Mammary epithelial cell (primary cell): ENCODE data around the gene DNER.

Experiments used
- CTCF ChIP-seq, 2 donors: IDR thresholded peaks in 1 of 2; conservative IDR thresholded peaks in 1 of 2; 2 replicates each; pipeline ENCODE4 v1.5.1; 2011 to 2012; ENCODE audit warnings: inconsistent platforms in 2 of 2, low read length in 2 of 2, mild to moderate bottlenecking in 2 of 2, control low read depth in 1 of 2, low read depth in 1 of 2; ENCODE audit not compliant: insufficient read depth in 1 of 2; ENCODE audit errors: extremely low read depth in 1 of 2
- EZH2 ChIP-seq: IDR thresholded peaks from 2 replicates; pipeline ENCODE4 v1.6.1; 2012; ENCODE audit warnings: low read length, inconsistent platforms, borderline replicate concordance

- TF ChIP-seq EZH2 (no peak), CTCF (conservative IDR thresholded peaks at IDR 0.05 in 1 of 2, IDR thresholded peaks at IDR 0.05 in 1 of 2; ENCODE audit: extremely low read depth in 1 of 2, insufficient read depth in 1 of 2, low read depth in 1 of 2, low read length in 2 of 2) (no peak)
Observed at GRCh38 chr2:229363185-229363814, 351.1 kb downstream of the DNER start.
